Large intestine (tissue), 12 donors: ENCODE data around the gene PPP1R1C. TPM values are rescaled to one million over a fixed set of nuclear protein-coding genes. Genes with fewer than 3 reads are reported as not detected.

Source experiments
- DNase-seq, 2 donors: peaks; one replicate each; pipeline versions ENCODE4 v3.0.0 to v3.0.0-alpha.2; 2013
- H3K27ac ChIP-seq: one replicate; pipeline ENCODE4 v1.5.1; 2013; ENCODE audit warnings: low read length
- H3K27me3 ChIP-seq: 2 replicates; pipeline ENCODE4 v1.6.1; 2013; ENCODE audit warnings: low read length; ENCODE audit not compliant: control insufficient read depth, insufficient read depth
- H3K36me3 ChIP-seq: 2 replicates; pipeline ENCODE4 v1.6.1; 2013; ENCODE audit warnings: low read length; ENCODE audit not compliant: control insufficient read depth, insufficient read depth
- H3K4me1 ChIP-seq: one replicate; pipeline ENCODE4 v1.6.1; 2013; ENCODE audit warnings: low read length; ENCODE audit not compliant: control insufficient read depth, insufficient read depth
- H3K4me3 ChIP-seq: one replicate; pipeline ENCODE4 v1.5.1; 2013; ENCODE audit warnings: low read length
- H3K9me3 ChIP-seq: one replicate; pipeline ENCODE4 v1.6.1; 2013; ENCODE audit warnings: mild to moderate bottlenecking, low read depth, low read length, moderate library complexity; ENCODE audit not compliant: control insufficient read depth
- WGBS: methylation state at CpG from one replicate; pipeline ENCODE4 v1.1.5; 2013; ENCODE audit warnings: low lambda C conversion rate; ENCODE audit not compliant: insufficient coverage; 5-methylcytosine and 5-hydroxymethylcytosine counted together
- long read RNA-seq, 11 donors: transcript quantifications; one replicate each; lab custom pipeline, GENCODE V29; 2026
- polyA plus RNA-seq: library from polyadenylated mRNA; unstranded; fragments of 120-200 nt; gene quantifications from one replicate; pipeline ENCODE4 v1.2.1, GENCODE V29; 2013

Gene PPP1R1C, protein sequence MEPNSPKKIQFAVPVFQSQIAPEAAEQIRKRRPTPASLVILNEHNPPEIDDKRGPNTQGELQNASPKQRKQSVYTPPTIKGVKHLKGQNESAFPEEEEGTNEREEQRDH
- 3.3 TPM for polyA plus RNA-seq
- long read RNA-seq, donor 1: 0 reads
- long read RNA-seq, donor 2: 0 reads
- long read RNA-seq, donor 3: 0 reads
- long read RNA-seq, donor 4, partial matches to known transcripts: 0 of 1 reads
- long read RNA-seq, donor 4, other reads (novel, unspliced or antisense): 0 of 1 reads
- long read RNA-seq, donor 5, partial matches to known transcripts: 0 of 2 reads
- long read RNA-seq, donor 5, other reads (novel, unspliced or antisense): 0 of 2 reads
- long read RNA-seq, donor 6, partial matches to known transcripts: 0 of 1 reads
- long read RNA-seq, donor 6, other reads (novel, unspliced or antisense): 0 of 1 reads
- long read RNA-seq, donor 7: 0 reads
- long read RNA-seq, donor 8, partial matches to known transcripts: 0 of 4 reads
- long read RNA-seq, donor 8, other reads (novel, unspliced or antisense): 0 of 4 reads
- long read RNA-seq, donor 9: 0 reads
- long read RNA-seq, donor 10: 0 reads
- long read RNA-seq, donor 11: 0 reads

DNA sequence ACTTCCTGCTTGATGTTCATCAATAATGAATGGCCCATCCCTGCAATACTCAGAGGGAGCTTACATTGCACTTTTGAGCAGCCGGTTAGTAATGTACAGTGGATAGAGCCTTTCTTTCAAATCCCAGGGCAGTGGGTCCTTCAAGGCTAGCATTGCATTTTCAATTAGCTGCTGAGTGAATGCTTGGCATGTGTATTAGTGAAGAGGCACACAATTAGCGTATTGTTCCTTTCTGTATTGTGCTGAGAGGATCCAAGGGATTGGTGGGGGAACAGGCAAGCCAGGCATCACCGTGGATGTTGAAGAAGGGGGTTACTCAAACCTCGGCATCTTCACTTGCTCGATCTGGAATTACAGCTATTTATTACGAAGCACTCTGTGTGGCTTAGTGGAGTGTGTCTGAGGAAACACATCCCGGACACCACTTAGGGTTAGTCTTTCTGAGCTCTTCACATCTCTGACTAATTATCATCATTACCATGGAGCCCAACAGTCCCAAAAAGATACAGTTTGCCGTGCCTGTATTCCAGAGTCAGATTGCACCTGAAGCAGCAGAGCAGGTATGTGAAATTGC, at the start of gene PPP1R1C:
Gene PPP1R1C (plus strand): TSS at position 222 of the 574 bp plus-strand sequence. CDS start 258 bp downstream, at position 480.
- no CpG with 5 or more reads among the region's 8 CpGs for WGBS
- no peaks in the 10 kb centered on the region for H3K27me3 ChIP-seq
- no peaks in the 10 kb centered on the region for H3K9me3 ChIP-seq
- H3K27ac ChIP-seq: no peak within 1 kb of the TSS
- no peak within 1 kb of the TSS for H3K4me3 ChIP-seq
- H3K4me1 ChIP-seq: no peaks in the 10 kb centered on the region
- DNase-seq: no peak
- H3K36me3 ChIP-seq: no peaks in the 10 kb centered on the region

DNA sequence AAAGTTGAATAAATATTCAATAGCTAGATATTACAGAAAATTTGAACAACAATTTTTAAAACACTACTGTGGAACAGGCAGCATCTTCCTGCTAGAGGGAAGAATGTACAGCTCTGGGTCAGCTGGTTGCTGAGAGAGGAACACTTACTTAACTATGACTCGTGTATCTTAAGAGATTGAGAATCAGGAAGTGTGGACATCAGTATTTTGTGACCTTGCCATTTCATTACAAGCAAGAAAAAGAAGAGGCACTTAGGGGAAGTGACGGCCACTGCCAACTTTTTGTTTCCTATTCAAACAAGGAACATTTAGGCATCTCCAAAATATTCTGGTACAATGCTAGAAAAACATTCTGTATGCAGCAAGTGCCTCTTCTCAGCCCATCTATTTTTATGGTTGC, 48.2 kb upstream of the PPP1R1C start:
- H3K27ac ChIP-seq: no peak overlapping the region
- H3K4me3 ChIP-seq: no peak overlapping the region
- no CpG with 5 or more reads among the region's 2 CpGs for WGBS
- H3K4me1 ChIP-seq: no peaks in the 10 kb centered on the region
- no peak for DNase-seq
- no peaks in the 10 kb centered on the region for H3K36me3 ChIP-seq
- no peaks in the 10 kb centered on the region for H3K27me3 ChIP-seq
- H3K9me3 ChIP-seq: no peaks in the 10 kb centered on the region

DNA sequence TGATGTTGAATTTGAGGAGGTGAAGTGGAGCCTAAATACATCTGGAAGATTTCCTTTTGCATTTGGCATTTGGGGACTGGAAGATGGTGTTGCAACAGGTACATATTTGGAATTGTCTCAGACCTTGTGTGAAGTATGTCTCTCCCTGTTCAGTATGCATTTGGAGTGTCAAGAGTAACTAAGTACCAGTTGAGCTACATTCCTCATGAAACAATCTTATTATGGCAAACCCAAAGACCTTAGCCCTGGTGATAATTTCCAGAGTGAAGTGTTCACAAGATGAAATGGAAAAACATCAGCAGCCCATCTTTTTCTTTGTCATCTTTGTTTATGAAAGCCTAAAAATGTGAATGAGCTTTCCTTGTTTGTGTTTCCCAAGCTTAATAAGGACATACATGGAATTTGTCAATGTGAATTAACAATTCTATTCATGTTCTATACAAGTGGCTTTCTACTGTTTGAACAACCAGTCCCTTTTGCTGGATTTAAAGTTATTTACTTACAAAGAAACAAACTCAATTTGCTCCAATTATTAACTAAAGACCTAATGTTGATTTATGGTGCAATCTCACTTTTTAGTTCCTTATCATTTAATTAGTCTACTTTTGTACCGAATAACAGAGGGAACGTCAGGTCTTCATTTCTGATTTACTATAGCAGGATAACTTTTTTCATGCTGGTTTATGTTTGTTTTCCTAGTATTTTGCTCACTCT, 42.1 kb upstream of the PPP1R1C start:
- H3K27ac ChIP-seq: no peak overlapping the region
- no peaks in the 10 kb centered on the region for H3K36me3 ChIP-seq
- H3K4me3 ChIP-seq: no peak overlapping the region
- no peaks in the 10 kb centered on the region for H3K9me3 ChIP-seq
- DNase-seq: no peak
- H3K27me3 ChIP-seq: no peaks in the 10 kb centered on the region
- WGBS: no CpG with 5 or more reads among the region's 2 CpGs
- H3K4me1 ChIP-seq: peaks cover 4% of the 10 kb centered on the region

DNA sequence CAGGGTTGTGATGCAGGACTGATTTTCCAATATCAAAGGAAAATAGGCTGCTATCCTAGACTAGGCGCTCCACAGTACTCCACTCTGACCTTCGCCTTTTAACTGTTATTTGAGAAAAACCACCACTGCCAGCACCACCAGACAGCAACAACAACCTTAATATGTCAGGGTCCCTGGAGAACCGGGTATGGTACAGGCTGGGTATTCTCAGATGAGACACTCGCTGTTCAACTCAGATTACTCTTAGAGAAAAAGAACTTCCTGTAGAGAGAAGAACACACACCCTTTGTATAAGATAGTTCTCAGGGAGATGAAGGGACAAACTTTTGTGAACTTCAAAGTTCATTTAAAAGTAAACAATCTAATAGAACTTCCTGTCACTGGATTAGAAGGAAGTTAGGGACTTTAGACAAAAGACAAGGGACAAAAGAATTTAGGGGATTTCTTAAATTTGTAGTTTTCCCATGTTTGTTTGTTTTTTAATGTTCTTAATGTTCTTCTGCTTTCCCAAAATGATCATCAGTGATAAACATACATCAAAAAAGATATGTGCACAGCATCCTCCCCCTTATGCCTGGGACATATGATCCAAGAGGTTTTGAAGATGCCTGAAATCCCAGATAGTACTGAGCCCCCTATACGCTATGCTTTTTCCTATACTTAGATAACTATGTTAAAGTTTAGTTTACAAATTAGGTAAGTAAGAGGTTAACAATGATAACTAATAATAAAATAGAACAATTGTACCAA, 41.3 kb upstream of the PPP1R1C start:
- WGBS: 57% methylated on average over 2 of the region's 5 CpGs

DNA sequence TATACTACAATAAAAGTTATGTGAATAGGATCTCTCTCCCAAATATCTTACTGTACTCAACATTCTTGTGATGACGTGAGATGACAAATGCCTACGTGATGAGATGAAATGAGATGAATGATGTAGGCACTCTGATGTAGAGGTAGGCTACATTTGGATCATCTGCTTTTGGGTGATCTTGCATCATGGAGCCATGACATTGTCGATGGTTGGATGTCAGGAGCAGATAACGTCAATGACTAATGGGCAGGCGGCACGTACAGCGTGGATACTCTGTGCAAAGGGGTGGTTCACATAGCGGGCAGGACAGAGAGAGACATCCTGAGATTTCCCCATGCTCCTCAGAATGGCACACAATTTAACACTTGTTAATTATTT, 40.8 kb upstream of the PPP1R1C start:
- H3K9me3 ChIP-seq: no peaks in the 10 kb centered on the region
- no peaks in the 10 kb centered on the region for H3K36me3 ChIP-seq
- no CpG with 5 or more reads among the region's 8 CpGs for WGBS
- no peak for DNase-seq
- no peaks in the 10 kb centered on the region for H3K27me3 ChIP-seq
- no peak overlapping the region for H3K4me3 ChIP-seq
- H3K27ac ChIP-seq: no peak overlapping the region
- H3K4me1 ChIP-seq: peaks cover 4% of the 10 kb centered on the region

More for the DNA sequence above, 41.3 kb upstream of the PPP1R1C start:
- H3K27ac ChIP-seq: no peak overlapping the region
- H3K4me3 ChIP-seq: no peak overlapping the region
- H3K4me1 ChIP-seq: peaks cover 4% of the 10 kb centered on the region
- no peaks in the 10 kb centered on the region for H3K36me3 ChIP-seq
- peak in 1 of 2 donors; percentile 45 for DNase-seq
- no peaks in the 10 kb centered on the region for H3K27me3 ChIP-seq
- no peaks in the 10 kb centered on the region for H3K9me3 ChIP-seq

DNA sequence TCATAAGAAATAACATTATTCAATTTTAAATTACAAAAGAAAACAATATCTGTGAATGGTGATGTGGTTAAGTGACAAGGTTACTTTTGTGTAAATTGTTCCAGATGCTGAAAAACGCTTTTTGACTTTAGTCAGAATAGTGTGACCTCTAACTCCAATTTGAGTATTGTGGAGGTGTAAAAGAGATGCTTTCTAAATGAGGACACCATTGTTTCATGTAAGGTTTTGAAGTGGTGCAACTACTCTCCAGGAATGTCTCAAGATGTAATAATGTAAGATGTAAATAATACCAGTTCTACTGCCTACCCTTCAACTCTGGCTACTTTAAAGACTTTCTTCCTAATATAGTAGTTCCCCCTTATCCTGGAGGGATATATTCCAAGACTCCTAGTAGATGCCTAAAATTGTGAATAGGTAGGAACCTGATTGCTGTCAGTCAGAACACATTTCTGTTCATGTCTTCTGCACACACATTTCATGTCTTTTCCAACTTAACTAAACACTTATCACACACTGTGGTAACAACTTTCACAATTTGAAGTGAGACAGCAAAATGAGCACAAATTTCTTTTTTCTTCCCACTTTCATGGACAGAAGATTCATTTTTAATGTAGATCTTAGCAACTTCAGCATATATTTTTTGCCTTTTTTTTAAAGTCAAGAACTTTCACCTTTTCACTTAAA, 39.1 kb upstream of the PPP1R1C start:
- DNase-seq: no peak
- Histone ChIP-seq H3K4me1 (peaks cover 4% of the 10 kb centered on the region), H3K27ac (no peak overlapping the region), H3K27me3 (no peaks in the 10 kb centered on the region), H3K4me3 (no peak overlapping the region), H3K9me3 (no peaks in the 10 kb centered on the region), H3K36me3 (no peaks in the 10 kb centered on the region)
- 83% methylated on average over 1 of the region's 1 CpG for WGBS

DNA sequence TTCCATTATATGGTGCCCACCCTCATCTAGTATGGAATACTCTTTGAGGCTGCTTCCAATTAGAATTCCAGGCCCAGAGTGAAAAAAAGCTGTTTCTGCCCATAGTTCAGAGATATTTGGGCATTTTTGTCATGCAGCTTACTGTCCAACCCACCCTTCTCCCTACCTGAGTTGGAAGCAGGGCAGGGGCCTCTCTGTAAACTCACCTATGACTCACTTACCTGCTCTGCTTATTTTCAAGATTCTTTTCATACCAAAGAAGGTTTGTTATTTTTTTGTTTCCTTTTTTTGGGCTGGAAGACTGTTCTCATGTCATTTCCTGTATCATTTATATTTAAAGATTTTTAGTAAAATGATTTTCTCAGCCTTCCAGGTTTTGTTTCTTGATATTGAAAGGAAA, 38.4 kb upstream of the PPP1R1C start:
- H3K27ac ChIP-seq: no peak overlapping the region
- no peaks in the 10 kb centered on the region for H3K36me3 ChIP-seq
- H3K27me3 ChIP-seq: no peaks in the 10 kb centered on the region
- peaks cover 4% of the 10 kb centered on the region for H3K4me1 ChIP-seq
- H3K9me3 ChIP-seq: no peaks in the 10 kb centered on the region
- no peak overlapping the region for H3K4me3 ChIP-seq
- no peak for DNase-seq

DNA sequence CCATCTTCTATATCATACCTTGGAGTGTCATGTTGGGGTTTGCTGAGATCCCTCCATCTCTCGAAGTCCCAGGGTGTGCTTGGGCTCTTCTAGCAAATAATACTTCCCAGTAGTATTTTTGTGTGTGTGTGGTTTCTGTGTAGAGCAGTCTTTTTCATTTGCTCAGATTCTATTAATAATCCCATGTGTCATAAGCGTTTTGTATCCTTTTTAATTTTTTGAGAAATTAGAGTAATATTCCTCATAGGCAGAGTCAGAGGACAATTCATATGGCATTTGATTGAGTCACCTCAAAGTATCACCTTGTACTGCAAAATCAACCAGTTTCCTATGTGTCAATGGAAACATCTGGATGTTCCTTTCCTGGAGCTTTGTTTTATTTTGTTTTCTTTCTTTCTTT, 37.4 kb upstream of the PPP1R1C start:
- DNase-seq: no peak
- Histone ChIP-seq H3K36me3 (no peaks in the 10 kb centered on the region), H3K4me1 (peaks cover 8% of the 10 kb centered on the region), H3K9me3 (no peaks in the 10 kb centered on the region), H3K27me3 (no peaks in the 10 kb centered on the region), H3K4me3 (no peak overlapping the region), H3K27ac (no peak overlapping the region)
- WGBS: no CpG with 5 or more reads among the region's 2 CpGs

DNA sequence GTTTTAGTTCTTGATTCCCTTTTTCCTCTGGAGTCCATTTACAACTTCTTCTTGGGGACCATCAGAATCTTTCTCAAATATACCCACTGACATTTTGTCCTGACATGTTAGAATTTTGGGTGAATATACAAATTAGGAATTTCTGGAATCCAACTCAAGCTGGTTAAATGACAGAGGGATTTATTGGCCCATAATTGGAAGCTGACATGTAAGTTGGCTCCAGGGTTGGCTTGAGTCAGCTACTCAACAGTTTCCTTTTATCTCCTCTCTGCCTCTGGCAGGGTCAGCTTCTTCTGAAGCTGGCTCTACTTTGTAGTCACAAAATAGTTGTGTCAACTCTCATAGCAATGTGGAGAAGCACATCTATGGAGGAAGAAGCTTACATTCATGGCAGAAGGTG, 36.6 kb upstream of the PPP1R1C start:
- Histone ChIP-seq H3K36me3 (no peaks in the 10 kb centered on the region), H3K27ac (no peak overlapping the region), H3K4me3 (no peak overlapping the region), H3K27me3 (no peaks in the 10 kb centered on the region), H3K4me1 (peaks cover 8% of the 10 kb centered on the region), H3K9me3 (no peaks in the 10 kb centered on the region)
- DNase-seq: no peak
